Stimulated activated CD4-positive, alpha-beta T cell treated with anti-CD3 and anti-CD28 coated beads, Interleukin-12 subunit alpha, Interleukin-12 subunit beta, amount 100 ng/mL, for 4 hours (primary cell): ENCODE results near the gene JAZF1.

Experiments used
- DNase-seq: peaks from one replicate; pipeline ENCODE4 v3.0.0-alpha.2; 2020

JAZF1 gene

DNA sequence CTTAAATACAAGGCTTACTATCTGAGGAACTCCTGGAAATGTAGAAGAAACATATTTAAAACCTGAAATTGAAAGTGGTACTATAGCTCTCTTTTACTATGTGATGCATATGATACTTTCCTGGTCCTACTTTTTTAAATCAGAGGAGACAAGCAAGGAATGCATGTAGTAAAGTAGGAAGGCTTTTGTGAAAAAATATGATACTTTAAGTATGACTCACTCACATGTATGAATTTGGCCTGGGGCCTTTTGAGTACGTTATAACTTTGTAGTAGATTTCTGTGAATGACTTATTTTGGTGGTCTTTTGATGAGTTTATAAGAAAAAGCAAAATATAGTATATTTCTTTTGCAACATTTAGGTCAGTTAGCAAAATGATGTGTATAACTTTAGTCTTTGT, 386.8 kb downstream of the JAZF1 start:
- DNase-seq = no peak

DNA sequence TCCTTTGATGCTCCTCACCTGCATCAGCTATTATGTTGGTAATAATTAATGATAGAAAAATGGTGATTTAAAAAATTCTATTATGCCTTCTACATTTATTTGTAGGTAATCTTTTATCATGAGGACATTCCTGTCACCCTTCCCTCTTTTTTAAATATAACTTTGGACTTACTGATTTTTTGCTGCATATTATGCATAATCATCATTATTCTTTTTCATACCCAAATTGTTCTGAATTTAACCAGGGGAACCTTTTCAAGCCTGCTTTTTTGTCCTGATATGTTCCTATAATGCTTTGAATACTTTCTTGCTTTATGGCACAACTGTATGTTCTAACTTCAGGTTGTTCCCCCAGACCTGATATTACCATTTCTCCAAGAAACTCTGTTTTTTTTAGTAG, 392.2 kb downstream of the JAZF1 start:
- no peak for DNase-seq

DNA sequence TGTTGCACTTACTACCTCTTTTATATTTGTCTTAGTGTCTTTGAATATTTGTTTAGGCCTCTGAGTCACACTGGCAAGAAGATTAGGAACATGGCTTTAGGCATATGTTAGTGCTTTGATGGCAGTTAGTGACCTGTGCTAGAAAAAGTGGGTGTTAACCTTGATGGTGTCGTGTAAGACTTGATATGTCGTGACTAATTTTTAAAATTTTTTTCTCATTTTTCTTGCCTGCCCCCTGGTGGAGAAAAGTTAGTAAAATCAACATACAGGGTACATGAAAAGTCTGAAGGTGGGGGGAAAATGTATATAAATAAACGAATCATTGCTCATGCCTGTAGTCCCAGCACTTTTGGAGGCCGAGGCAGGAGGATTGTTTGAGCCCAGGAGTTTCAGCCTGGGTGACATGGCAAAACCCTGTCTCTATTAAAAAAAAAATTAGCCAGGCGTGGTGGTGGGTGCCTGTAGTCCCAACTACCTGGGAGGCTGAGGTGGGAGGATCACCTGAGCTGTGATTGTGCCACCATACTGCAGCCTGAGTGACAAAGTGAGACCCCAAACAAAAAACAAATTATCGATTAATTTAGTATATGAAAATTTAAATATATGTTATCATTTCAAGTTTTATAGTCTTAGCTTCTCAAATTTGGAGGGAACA, 396.1 kb downstream of the JAZF1 start:
- DNase-seq = no peak

DNA sequence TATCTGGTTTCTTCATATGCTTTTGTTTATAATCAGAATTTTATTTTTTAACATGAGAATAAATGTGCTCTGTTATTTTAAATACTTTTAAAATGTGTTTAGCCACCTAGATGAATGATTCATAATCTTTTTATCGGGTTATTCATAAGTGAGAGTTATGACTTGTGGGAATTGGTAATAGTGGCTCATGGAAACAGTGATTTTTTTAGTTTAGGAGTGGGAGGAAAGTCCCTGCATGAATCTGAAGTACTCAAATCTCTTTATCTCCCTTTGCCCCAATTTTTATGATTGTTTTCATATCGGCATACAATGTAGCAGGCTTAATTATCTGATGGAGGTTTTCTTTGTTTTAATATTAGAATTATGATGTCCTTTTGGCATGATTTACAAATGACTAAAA, 397.7 kb downstream of the JAZF1 start:
- no peak for DNase-seq

DNA sequence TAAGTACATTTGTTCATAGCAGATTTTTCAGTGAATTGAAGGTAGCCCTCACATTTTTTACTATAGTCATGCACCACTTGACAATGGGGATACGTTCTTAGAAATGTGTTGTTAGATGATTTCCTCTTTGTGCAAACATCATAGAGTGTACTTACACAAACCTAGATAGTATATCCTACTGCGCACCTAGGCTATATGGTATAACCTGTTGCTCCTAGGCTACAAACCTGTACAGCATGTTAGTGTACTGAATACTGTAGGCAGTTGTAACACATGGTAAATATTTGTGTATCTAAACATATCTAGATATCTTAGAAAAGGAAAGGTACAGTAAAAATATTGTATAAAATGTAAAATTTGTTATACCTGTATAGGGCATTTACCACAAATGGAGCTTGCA, 399.4 kb downstream of the JAZF1 start:
- no peak for DNase-seq
